Keratinocyte (primary cell): ENCODE data around the gene PTMS. TPM values are rescaled to one million over a fixed set of nuclear protein-coding genes. Genes with fewer than 3 reads are reported as not detected.

Experiments used
- DNase-seq: peaks from one replicate; pipeline ENCODE4 v3.0.0-alpha.2; 2011; ENCODE audit warnings: low read depth, missing footprints, low spot score
- FAIRE-seq: peaks from 2 replicates; lab custom pipeline; 2011; peaks lifted over from hg19 to GRCh38; lab: Jason Lieb, UNC
- H2AFZ ChIP-seq: 2 replicates; pipeline ENCODE4 v1.6.0; 2012; ENCODE audit warnings: low read length, control low read depth, inconsistent platforms; ENCODE audit not compliant: control insufficient read depth
- H3K27ac ChIP-seq: 2 replicates; pipeline ENCODE4 v1.5.1; 2011; ENCODE audit warnings: low read length; ENCODE audit not compliant: control insufficient read depth, insufficient read depth
- H3K27me3 ChIP-seq: 3 replicates; pipeline ENCODE4 v1.6.0; 2011; ENCODE audit warnings: low read length; ENCODE audit not compliant: control insufficient read depth, insufficient read depth; ENCODE audit errors: extremely low read depth
- H3K36me3 ChIP-seq, 2 experiments: 2 replicates in 1 of 2; 3 replicates in 1 of 2; pipeline ENCODE4 v1.5.1; 2011; ENCODE audit warnings: low read length in 2 of 2, mild to moderate bottlenecking in 1 of 2; ENCODE audit not compliant: control insufficient read depth in 2 of 2, insufficient read depth in 2 of 2; ENCODE audit errors: extremely low read depth in 1 of 2
- H3K4me1 ChIP-seq: 3 replicates; pipeline ENCODE4 v1.5.1; 2011; ENCODE audit warnings: low read length; ENCODE audit not compliant: control insufficient read depth, insufficient read depth; ENCODE audit errors: extremely low read depth
- H3K4me2 ChIP-seq: 3 replicates; pipeline ENCODE4 v1.6.0; 2011; ENCODE audit warnings: low read depth, low read length; ENCODE audit not compliant: control insufficient read depth, insufficient read depth; ENCODE audit errors: extremely low read depth
- H3K4me3 ChIP-seq, 3 experiments: fragments of 200-600 bp in 1 of 3; sonication (generic) in 1 of 3; 2 replicates in 2 of 3; 3 replicates in 1 of 3; pipeline ENCODE4 v1.5.1; 2011 to 2016; ENCODE audit warnings: low read length in 3 of 3, mild to moderate bottlenecking in 3 of 3, control low read depth in 2 of 3, inconsistent platforms in 1 of 3, low read depth in 1 of 3, mixed read lengths in 1 of 3, mixed run types in 1 of 3, moderate library complexity in 1 of 3; ENCODE audit not compliant: control insufficient read depth in 2 of 3, insufficient read depth in 2 of 3; ENCODE audit errors: extremely low read depth in 1 of 3
- H3K79me2 ChIP-seq: 2 replicates; pipeline ENCODE4 v1.6.0; 2012; ENCODE audit warnings: low read length; ENCODE audit not compliant: control insufficient read depth, insufficient read depth
- H3K9ac ChIP-seq: 3 replicates; pipeline ENCODE4 v1.6.0; 2011; ENCODE audit warnings: low read length; ENCODE audit not compliant: control insufficient read depth, insufficient read depth; ENCODE audit errors: extremely low read depth
- H3K9me1 ChIP-seq: 3 replicates; pipeline ENCODE4 v1.6.0; 2011; ENCODE audit warnings: low read length; ENCODE audit not compliant: control insufficient read depth, insufficient read depth; ENCODE audit errors: extremely low read depth
- H3K9me3 ChIP-seq: 2 replicates; pipeline ENCODE4 v1.5.1; 2012; ENCODE audit warnings: low read depth, low read length; ENCODE audit not compliant: control insufficient read depth
- H4K20me1 ChIP-seq: 3 replicates; pipeline ENCODE4 v1.6.0; 2011; ENCODE audit warnings: low read length; ENCODE audit not compliant: control insufficient read depth, insufficient read depth; ENCODE audit errors: extremely low read depth
- CTCF ChIP-seq, 3 experiments: IDR thresholded peaks in 1 of 3; conservative IDR thresholded peaks in 1 of 3; optimal IDR thresholded peaks in 1 of 3; 2 replicates in 2 of 3; 3 replicates in 1 of 3; pipeline versions ENCODE3 to v1.5.1; 2011; ENCODE audit warnings: low read length in 3 of 3, mild to moderate bottlenecking in 3 of 3, moderate library complexity in 2 of 3, control low read depth in 1 of 3, inconsistent platforms in 1 of 3; ENCODE audit not compliant: insufficient read depth in 2 of 3; ENCODE audit errors: extremely low read depth in 1 of 3
- EZH2 ChIP-seq: IDR thresholded peaks from one replicate; pipeline ENCODE4 v1.6.1; 2012; ENCODE audit warnings: inconsistent platforms, mild to moderate bottlenecking, low read length, moderate library complexity
- dilution Hi-C: fragments of 300-500 bp; cut with MboI; formaldehyde crosslinking; loops from one replicate; pipeline ENCODE4 v1.7.0; 2020; ENCODE audit warnings: low sequenced_read_pairs; ENCODE audit not compliant: extremely low pct_ligation_motif_present
- polyA plus RNA-seq, 5 experiments: library from polyadenylated mRNA; depleted of rRNA in 3 of 5; stranded (reverse) in 3 of 5; stranded (forward) in 1 of 5; unstranded in 1 of 5; fragments of >200 nt; gene quantifications; 1 replicate in 1 of 5; 2 replicates in 3 of 5; 3 replicates in 1 of 5; pipeline versions ENCODE4 v1.2.1 to v1.2.3, GENCODE V29; 2011 to 2012; ENCODE audit warnings: missing spikeins in 2 of 5, low read depth in 1 of 5, low replicate concordance in 1 of 5

PTMS gene
- polyA plus RNA-seq, 1 donor (not counting 4 experiments of a cell fraction or from before 2014, with no cell fraction given), result 119 TPM

DNA sequence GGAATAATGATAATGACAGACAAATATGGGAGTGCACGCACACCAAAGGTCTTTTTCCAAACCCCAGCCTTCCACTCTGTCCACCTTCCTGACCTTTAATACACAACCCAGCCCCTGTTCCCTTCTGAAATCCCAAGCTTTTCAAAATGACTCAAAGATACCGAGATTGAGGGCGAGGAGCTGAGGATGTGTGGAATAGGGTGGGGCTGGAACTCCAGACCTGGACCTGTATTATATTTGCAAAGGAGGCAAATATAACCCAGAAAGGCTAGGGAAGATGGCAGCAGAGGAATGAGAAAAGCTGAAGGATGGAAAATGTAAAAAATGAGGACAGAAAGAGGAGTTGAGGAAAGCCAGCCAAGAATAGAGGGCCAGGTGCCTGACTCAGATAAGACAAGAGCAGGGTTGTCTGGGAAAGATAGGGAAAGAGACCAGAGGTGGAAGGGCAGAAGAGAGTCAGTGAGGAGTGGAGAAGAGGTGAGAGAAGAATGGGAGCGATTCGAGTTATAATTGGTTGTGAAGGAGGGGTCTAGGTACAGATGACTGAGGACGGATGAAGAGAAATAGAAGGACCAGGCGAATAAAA is 1.0 kb upstream of the PTMS start:
- Histone ChIP-seq H3K27me3 (no peaks in the 10 kb centered on the region), H3K9me1 (no peaks in the 10 kb centered on the region), H3K27ac (peak overlapping the region; percentile 15), H3K9me3 (no peaks in the 10 kb centered on the region), H4K20me1 (no peaks in the 10 kb centered on the region), H2AFZ (no peak overlapping the region), H3K36me3 (peaks cover 0 to 3% of the 10 kb centered on the region in 2 experiments), H3K79me2 (peaks cover 11% of the 10 kb centered on the region), H3K4me2 (peak overlapping the region; percentile 43), H3K4me3 (peak overlapping the region in 2 of 3 experiments; percentile 37 to 66), H3K9ac (no peak overlapping the region), H3K4me1 (peaks cover 32% of the 10 kb centered on the region)
- peak; percentile 43 for FAIRE-seq
- TF ChIP-seq CTCF (optimal IDR thresholded peaks at IDR 0.05 in 1 of 3, IDR thresholded peaks at IDR 0.05 in 1 of 3, conservative IDR thresholded peaks at IDR 0.05 in 1 of 3; ENCODE audit: extremely low read depth in 1 of 3, insufficient read depth in 2 of 3, low read length in 3 of 3), result no peak
- no peak for TF ChIP-seq EZH2
- no peak for DNase-seq
- dilution Hi-C loops, result no loop called here

DNA sequence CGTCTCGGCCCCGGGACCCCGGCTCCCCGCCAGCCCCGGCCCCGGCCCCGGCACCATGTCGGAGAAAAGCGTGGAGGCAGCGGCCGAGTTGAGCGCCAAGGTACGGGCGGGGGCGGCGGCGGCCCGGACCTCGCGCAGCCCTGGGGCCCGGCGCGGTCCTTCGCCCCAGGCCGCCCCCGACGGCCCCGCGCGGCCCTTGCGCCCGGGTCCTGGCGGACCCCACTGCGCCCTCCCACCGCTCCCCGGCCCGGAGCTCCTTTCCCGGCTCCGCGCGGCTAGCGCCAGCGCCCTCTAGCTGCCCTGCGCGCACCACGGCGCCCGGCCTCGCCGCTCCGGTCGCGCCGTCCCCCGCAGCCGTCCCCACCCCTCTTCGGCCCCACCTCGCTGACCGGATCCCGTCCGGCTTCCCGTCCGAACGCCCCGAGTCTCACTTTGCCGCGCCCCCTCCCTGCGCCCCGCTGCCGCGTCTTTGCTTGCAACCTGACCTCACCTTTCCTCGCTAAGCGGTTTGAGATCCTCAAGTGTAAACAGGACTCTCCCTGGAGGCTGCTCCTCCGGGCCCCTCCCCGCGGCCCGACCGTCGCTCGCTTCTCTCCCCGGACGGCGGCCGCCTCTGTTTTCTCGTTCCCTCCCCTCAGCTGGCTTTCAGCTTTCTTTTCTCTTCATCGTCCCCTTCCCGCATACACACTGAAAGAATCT is 637 bp downstream of the PTMS start:
- H3K27me3 ChIP-seq, result no peaks in the 10 kb centered on the region
- peak overlapping the region; percentile 63 for H2AFZ ChIP-seq
- dilution Hi-C loops, result no loop called here
- no peaks in the 10 kb centered on the region for H3K9me3 ChIP-seq
- peaks cover 11% of the 10 kb centered on the region for H3K79me2 ChIP-seq
- peak overlapping the region; percentile 75 for H3K4me2 ChIP-seq
- FAIRE-seq (no peak), DNase-seq (no peak)
- peak overlapping the region; percentile 66 to 90 (median 80) for H3K4me3 ChIP-seq
- H3K27ac ChIP-seq, result peak overlapping the region; percentile 26
- peaks cover 32% of the 10 kb centered on the region for H3K4me1 ChIP-seq
- peak overlapping the region; percentile 80 for H3K9ac ChIP-seq
- TF ChIP-seq EZH2, result no peak
- peak in 2 of 3 experiments; percentile 72 to 75 for TF ChIP-seq CTCF (optimal IDR thresholded peaks at IDR 0.05 in 1 of 3, IDR thresholded peaks at IDR 0.05 in 1 of 3, conservative IDR thresholded peaks at IDR 0.05 in 1 of 3; ENCODE audit: extremely low read depth in 1 of 3, insufficient read depth in 2 of 3, low read length in 3 of 3)
- peaks cover 4 to 7% of the 10 kb centered on the region in 2 experiments for H3K36me3 ChIP-seq
- H3K9me1 ChIP-seq, result no peaks in the 10 kb centered on the region
- H4K20me1 ChIP-seq, result no peaks in the 10 kb centered on the region
